GM12878 (cell line): ENCODE measurements around the gene PGBD5. TPM values are rescaled to one million over a fixed set of nuclear protein-coding genes. Genes with fewer than 3 reads are reported as not detected.

Experiments
- ATAC-seq: fragments of 200-7000 bp; cut with Tn5 transposase; 3 replicates; pipeline ENCODE4 v1.9.1; 2020; ENCODE audit warnings: mild to moderate bottlenecking, moderate library complexity
- BruUV-seq: library from RNA; stranded (reverse); fragments of 400-500 nt; replicated peaks from 2 replicates; lab custom pipeline; 2021; lab: Mats Ljungman, UMichigan
- CTCF ChIA-PET: fragments of 300-600 bp; sonication (Branson Sonifier 250); formaldehyde crosslinking; extraction: SDS; loops from one replicate; lab custom pipeline; 2021; ENCODE audit warnings: inconsistent platforms; lab: Yijun Ruan, JAX
- POLR2A ChIA-PET: fragments of 350-600 bp; formaldehyde crosslinking; extraction: SDS; loops from one replicate; lab custom pipeline; 2021; ENCODE audit warnings: inconsistent platforms; lab: Charles Lee
- RAD21 ChIA-PET: fragments of 300-600 bp; sonication (Branson Sonifier 250); formaldehyde crosslinking; loops from one replicate; lab custom pipeline; 2023; ENCODE audit warnings: antibody characterized with exemption; ENCODE audit not compliant: unreplicated experiment; lab: Charles Lee
- SMC1A ChIA-PET: fragments of 300-600 bp; sonication (Branson Sonifier 250); formaldehyde crosslinking; loops from one replicate; lab custom pipeline; 2023; ENCODE audit not compliant: unreplicated experiment, uncharacterized antibody; lab: Charles Lee
- DNase-seq: peaks from one replicate; pipeline ENCODE4 v3.0.0-alpha.2; 2011; ENCODE audit warnings: low read depth, low spot score
- FAIRE-seq: peaks from 3 replicates; lab custom pipeline; 2011; peaks lifted over from hg19 to GRCh38; lab: Jason Lieb, UNC
- H2AFZ ChIP-seq: 2 replicates; pipeline ENCODE4 v1.6.0; 2011; ENCODE audit warnings: low read depth, low read length, control low read depth; ENCODE audit not compliant: control insufficient read depth
- H3K27ac ChIP-seq: 2 replicates; pipeline ENCODE4 v1.5.1; 2011; ENCODE audit warnings: control low read depth; ENCODE audit not compliant: control insufficient read depth, insufficient read depth
- H3K27me3 ChIP-seq, 2 experiments: replicated peaks in 1 of 2; 2 replicates each; pipeline versions ENCODE4 v1.6.0 to v1.6.1; 2011; ENCODE audit warnings: low read length in 1 of 2; ENCODE audit not compliant: control insufficient read depth in 2 of 2, insufficient read depth in 2 of 2
- H3K36me3 ChIP-seq, 2 experiments: 2 replicates each; pipeline ENCODE4 v1.5.1; 2011; ENCODE audit warnings: low read length in 1 of 2; ENCODE audit not compliant: control insufficient read depth in 2 of 2, insufficient read depth in 2 of 2
- H3K4me1 ChIP-seq: 2 replicates; pipeline ENCODE4 v1.6.1; 2011; ENCODE audit warnings: mild to moderate bottlenecking, low read length, moderate library complexity, mixed read lengths; ENCODE audit not compliant: control insufficient read depth, insufficient read depth
- H3K4me2 ChIP-seq: 2 replicates; pipeline ENCODE4 v1.6.0; 2011; ENCODE audit warnings: control low read depth; ENCODE audit not compliant: control insufficient read depth, insufficient read depth
- H3K4me3 ChIP-seq: fragments of 200-600 bp; sonication (generic); 2 replicates; pipeline ENCODE4 v1.5.1; 2016
- H3K79me2 ChIP-seq: 2 replicates; pipeline ENCODE4 v1.6.0; 2011; ENCODE audit warnings: low read length; ENCODE audit not compliant: control insufficient read depth, insufficient read depth
- H3K9ac ChIP-seq: 2 replicates; pipeline ENCODE4 v1.8.0; 2011; ENCODE audit warnings: low read length, control low read depth, mixed read lengths; ENCODE audit not compliant: control insufficient read depth, insufficient read depth
- H3K9me3 ChIP-seq: replicated peaks from 3 replicates; pipeline ENCODE4 v1.5.1; 2011; ENCODE audit warnings: mild to moderate bottlenecking, low read length; ENCODE audit not compliant: control insufficient read depth, insufficient read depth
- H4K20me1 ChIP-seq: 2 replicates; pipeline ENCODE4 v1.6.0; 2011; ENCODE audit not compliant: control insufficient read depth, insufficient read depth
- BHLHE40 ChIP-seq, 2 experiments: fragments of 450-650 bp in 1 of 2; IDR thresholded peaks; 2 replicates each; pipeline ENCODE4 v1.6.1; 2011 to 2017; ENCODE audit warnings: low read depth in 2 of 2, borderline replicate concordance in 1 of 2, improper control_type of control experiment in 1 of 2, low read length in 1 of 2, mild to moderate bottlenecking in 1 of 2
- CBFB ChIP-seq: IDR thresholded peaks from 2 replicates; pipeline ENCODE4 v1.6.1; 2016; ENCODE audit warnings: antibody characterized with exemption, low read depth
- HCFC1 ChIP-seq: fragments of 150-350 bp; IDR thresholded peaks from 2 replicates; pipeline ENCODE4 v1.6.1; 2014; ENCODE audit warnings: low read length
- KAT2A ChIP-seq: conservative IDR thresholded peaks from 2 replicates; pipeline ENCODE4 v1.6.1; 2011; ENCODE audit warnings: low read depth, low read length; ENCODE audit not compliant: control insufficient read depth
- NFYA ChIP-seq: IDR thresholded peaks from 2 replicates; pipeline ENCODE4 v1.6.1; 2011; ENCODE audit warnings: low read depth, mild to moderate bottlenecking, low read length, improper control_type of control experiment, borderline replicate concordance
- PKNOX1 ChIP-seq: fragments of 450-650 bp; IDR thresholded peaks from 2 replicates; pipeline ENCODE4 v1.6.1; 2016; ENCODE audit warnings: mild to moderate bottlenecking
- PML ChIP-seq: IDR thresholded peaks from 2 replicates; pipeline ENCODE4 v1.6.1; 2012; ENCODE audit warnings: low read length, inconsistent platforms
- RAD51 ChIP-seq: fragments of 450-650 bp; IDR thresholded peaks from 2 replicates; pipeline ENCODE4 v1.6.1; 2016; ENCODE audit warnings: moderate library complexity, mild to moderate bottlenecking, inconsistent platforms
- SIN3A ChIP-seq: IDR thresholded peaks from 2 replicates; pipeline ENCODE4 v1.6.1; 2012; ENCODE audit warnings: low read depth, low read length, improper control_type of control experiment
- TAF1 ChIP-seq: IDR thresholded peaks from 2 replicates; pipeline ENCODE4 v1.6.1; 2011; ENCODE audit warnings: mild to moderate bottlenecking, low read depth, low read length, borderline replicate concordance
- WGBS: methylation state at CpG from one replicate; pipeline ENCODE4 v1.1.6; 2016; ENCODE audit warnings: low lambda C conversion rate; ENCODE audit not compliant: insufficient replicate concordance, insufficient coverage; ENCODE audit errors: missing lambda C conversion rate; 5-methylcytosine and 5-hydroxymethylcytosine counted together
- in situ Hi-C: fragments of 300-500 bp; cut with MboI; formaldehyde crosslinking; loops from 9 replicates; pipeline ENCODE4 v1.14.3; 2018; ENCODE audit warnings: mixed read lengths
- intact Hi-C: fragments of 100-400 bp; cut with micrococcal nuclease; formaldehyde crosslinking; loops from one replicate; pipeline ENCODE4 v1.14.2; 2022; ENCODE audit not compliant: unreplicated experiment
- polyA plus RNA-seq, 11 experiments: library from polyadenylated mRNA; depleted of rRNA in 4 of 11; unstranded in 6 of 11; stranded (reverse) in 5 of 11; fragments of >200 nt; fragmentation: Nextera tagmentation in 4 of 11; fragmentation: Illumina TruSeq in 1 of 11; extraction: Ambion mirVana in 4 of 11; extraction: Trizol in 1 of 11; gene quantifications; 1 replicate in 1 of 11; 2 replicates in 10 of 11; pipeline versions ENCODE4 v1.2.1 to v1.2.3, GENCODE V29; 2011 to 2016; ENCODE audit warnings: inconsistent platforms in 2 of 11, missing spikeins in 2 of 11, low read depth in 1 of 11
- total RNA-seq, 4 experiments: library from RNA; depleted of rRNA in 3 of 4; stranded (reverse); fragments of >200 nt in 3 of 4; fragmentation: Illumina TruSeq in 1 of 4; extraction: Trizol in 1 of 4; gene quantifications; 2 replicates each; pipeline versions ENCODE4 v1.2.1 to v1.2.3, GENCODE V29; 2013 to 2021

The PGBD5 gene
- total and polyA plus RNA-seq, 10 of the 15 experiments (the other 5 are each of a cell fraction or from before 2014, with no cell fraction given): 0.03 TPM; not detected in 9

- no peaks in the 10 kb centered on the region for H3K4me1 ChIP-seq
- FAIRE-seq (no peak), ATAC-seq (no peak), DNase-seq (no peak)
- H3K79me2 ChIP-seq: no peaks in the 10 kb centered on the region
- H3K4me3 ChIP-seq: no peak overlapping the region
- ChIA-PET RAD21 (no interaction called here), CTCF (no interaction called here), SMC1A (no interaction called here), POLR2A (no interaction called here)
- intact Hi-C loops (no loop called here), in situ Hi-C loops (no loop called here)
- H3K27ac ChIP-seq: no peak overlapping the region
- H3K9me3 ChIP-seq: no peaks in the 10 kb centered on the region
- no peak overlapping the region for H3K4me2 ChIP-seq
- 9% methylated on average over 4 of the region's 4 CpGs for WGBS
- no TSS peak for BruUV-seq
- H3K27me3 ChIP-seq: peaks cover 0 to 3% of the 10 kb centered on the region in 2 experiments; a peak in 2 of 4 replicates
- no peak for TF ChIP-seq HCFC1
- TF ChIP-seq TAF1: no peak
- TF ChIP-seq PKNOX1: no peak
- no peak for TF ChIP-seq NFYA
- no peak for TF ChIP-seq RAD51
- no peak for TF ChIP-seq CBFB
- TF ChIP-seq PML: no peak
- no peak for TF ChIP-seq BHLHE40 (IDR thresholded peaks at IDR 0.05; ENCODE audit: borderline replicate concordance in 1 of 2, low read depth in 2 of 2, low read length in 1 of 2)
- TF ChIP-seq KAT2A: no peak
- TF ChIP-seq SIN3A: no peak
- no peaks in the 10 kb centered on the region for H4K20me1 ChIP-seq
- no peak overlapping the region for H2AFZ ChIP-seq
- H3K9ac ChIP-seq: no peak overlapping the region
- no peaks in the 10 kb centered on the region for H3K36me3 ChIP-seq
Measured at GRCh38 chr1:230368871-230369270, 57.3 kb downstream of the PGBD5 start.
